Loucy (cell line): ENCODE results near the gene ESYT3.

Experiments used
- H2AFZ ChIP-seq: fragments of 200-600 bp; sonication (generic); 2 replicates; pipeline ENCODE4 v1.6.0; 2016; ENCODE audit warnings: antibody characterized with exemption, mild to moderate bottlenecking, low read length, moderate library complexity
- H3F3A ChIP-seq: fragments of 200-600 bp; 2 replicates; pipeline ENCODE4 v1.6.0; 2016; ENCODE audit warnings: antibody characterized with exemption, low read depth, mild to moderate bottlenecking
- H3K27me3 ChIP-seq: fragments of 200-600 bp; sonication (generic); 2 replicates; pipeline ENCODE4 v1.6.1; 2014; ENCODE audit warnings: low read length, mild to moderate bottlenecking; ENCODE audit not compliant: insufficient read depth, poor library complexity, severe bottlenecking
- H3K36me3 ChIP-seq: fragments of 200-600 bp; sonication (generic); 2 replicates; pipeline ENCODE4 v1.6.1; 2016; ENCODE audit warnings: low read length; ENCODE audit not compliant: insufficient read depth
- H3K4me1 ChIP-seq: fragments of 200-600 bp; sonication (generic); 2 replicates; pipeline ENCODE4 v1.5.1; 2014; ENCODE audit warnings: low read length, mild to moderate bottlenecking; ENCODE audit not compliant: insufficient read depth, poor library complexity, severe bottlenecking
- H3K4me2 ChIP-seq: fragments of 200-600 bp; sonication (generic); 2 replicates; pipeline ENCODE4 v1.6.0; 2014; ENCODE audit warnings: antibody characterized with exemption, low read length, low read depth, mild to moderate bottlenecking; ENCODE audit not compliant: poor library complexity, severe bottlenecking
- H3K4me3 ChIP-seq: fragments of 200-600 bp; sonication (generic); 2 replicates; pipeline ENCODE4 v1.5.1; 2014; ENCODE audit warnings: low read length, mild to moderate bottlenecking, mixed read lengths; ENCODE audit not compliant: poor library complexity, severe bottlenecking
- H3K79me2 ChIP-seq: fragments of 200-600 bp; sonication (generic); 2 replicates; pipeline ENCODE4 v1.6.1; 2014; ENCODE audit warnings: low read length; ENCODE audit not compliant: insufficient read depth
- H3K9ac ChIP-seq: fragments of 200-600 bp; sonication (generic); 2 replicates; pipeline ENCODE4 v1.6.0; 2014; ENCODE audit warnings: mild to moderate bottlenecking, low read depth, low read length, moderate library complexity; ENCODE audit not compliant: poor library complexity, severe bottlenecking
- H3K9me2 ChIP-seq: fragments of 200-600 bp; sonication (generic); replicated peaks from 2 replicates; pipeline ENCODE4 v1.6.1; 2016; ENCODE audit warnings: low read depth, low read length, mixed read lengths
- H3K9me3 ChIP-seq: fragments of 200-600 bp; sonication (generic); 2 replicates; pipeline ENCODE4 v1.6.1; 2014; ENCODE audit warnings: mild to moderate bottlenecking, antibody characterized with exemption, low read length, low read depth; ENCODE audit not compliant: insufficient read depth
- H4K20me1 ChIP-seq: fragments of 200-600 bp; sonication (generic); 2 replicates; pipeline ENCODE4 v1.6.0; 2014; ENCODE audit warnings: antibody characterized with exemption, low read length, mild to moderate bottlenecking; ENCODE audit not compliant: insufficient read depth, poor library complexity, severe bottlenecking
- CTCF ChIP-seq: fragments of 200-600 bp; sonication (generic); conservative IDR thresholded peaks from 2 replicates; pipeline ENCODE4 v1.5.1; 2014; ENCODE audit warnings: mild to moderate bottlenecking, antibody characterized with exemption, low read length
- EZH2phosphoT487 ChIP-seq: fragments of 200-600 bp; IDR thresholded peaks from 2 replicates; pipeline ENCODE4 v1.6.1; 2018; ENCODE audit warnings: antibody characterized with exemption, mild to moderate bottlenecking, moderate library complexity, borderline replicate concordance

The ESYT3 gene

GRCh38 chr3:138389841-138390581 lies 44.4 kb upstream of the ESYT3 start:
- Histone ChIP-seq H3K4me2 (no peak overlapping the region), H4K20me1 (no peaks in the 10 kb centered on the region), H3K4me1 (no peaks in the 10 kb centered on the region), H3K9me2 (no peaks in the 10 kb centered on the region), H3K9me3 (no peaks in the 10 kb centered on the region), H3K9ac (no peak overlapping the region), H3K36me3 (no peaks in the 10 kb centered on the region), H3K27me3 (no peaks in the 10 kb centered on the region), H2AFZ (no peak overlapping the region), H3K79me2 (no peaks in the 10 kb centered on the region), H3F3A (no peaks in the 10 kb centered on the region), H3K4me3 (no peak overlapping the region)
- no peak for TF ChIP-seq EZH2phosphoT487
- TF ChIP-seq CTCF = no peak

- Histone ChIP-seq H3K9ac (no peak overlapping the region), H3K4me3 (no peak overlapping the region)
- no peak for TF ChIP-seq CTCF
- no peak for TF ChIP-seq EZH2phosphoT487
Observed at GRCh38 chr3:138390582-138390932, 43.9 kb upstream of the ESYT3 start.

GRCh38 chr3:138394156-138394555 lies 40.3 kb upstream of the ESYT3 start:
- no peaks in the 10 kb centered on the region for H3K79me2 ChIP-seq
- H3K9me3 ChIP-seq = no peaks in the 10 kb centered on the region
- H3K9ac ChIP-seq = no peak overlapping the region
- H3K4me3 ChIP-seq = no peak overlapping the region
- no peaks in the 10 kb centered on the region for H3K36me3 ChIP-seq
- no peak overlapping the region for H3K4me2 ChIP-seq
- H3K4me1 ChIP-seq = no peaks in the 10 kb centered on the region
- H3K9me2 ChIP-seq = no peaks in the 10 kb centered on the region
- H3K27me3 ChIP-seq = no peaks in the 10 kb centered on the region
- no peaks in the 10 kb centered on the region for H4K20me1 ChIP-seq
- H2AFZ ChIP-seq = no peak overlapping the region
- no peaks in the 10 kb centered on the region for H3F3A ChIP-seq
- no peak for TF ChIP-seq CTCF

More at GRCh38 chr3:138390582-138390932, 43.9 kb upstream of the ESYT3 start:
- no peak overlapping the region for H2AFZ ChIP-seq
- H3K79me2 ChIP-seq = no peaks in the 10 kb centered on the region
- H3F3A ChIP-seq = no peaks in the 10 kb centered on the region
- H3K9me3 ChIP-seq = no peaks in the 10 kb centered on the region
- H3K4me1 ChIP-seq = no peaks in the 10 kb centered on the region
- no peaks in the 10 kb centered on the region for H3K27me3 ChIP-seq
- no peaks in the 10 kb centered on the region for H3K9me2 ChIP-seq
- no peaks in the 10 kb centered on the region for H4K20me1 ChIP-seq
- no peaks in the 10 kb centered on the region for H3K36me3 ChIP-seq
- H3K4me2 ChIP-seq = no peak overlapping the region
